GM12892 (cell line): ENCODE data around the gene TEX14.

Source experiments
- DNase-seq: peaks from one replicate; pipeline ENCODE4 v3.0.0; 2011; ENCODE audit not compliant: insufficient read length
- FAIRE-seq: peaks from 2 replicates; lab custom pipeline; 2011; peaks lifted over from hg19 to GRCh38; lab: Jason Lieb, UNC
- POLR2A ChIP-seq: IDR thresholded peaks from 2 replicates; pipeline ENCODE4 v1.6.1; 2011; ENCODE audit warnings: low read depth, low read length, control low read depth
- POLR2AphosphoS5 ChIP-seq: IDR thresholded peaks from 2 replicates; pipeline ENCODE4 v1.6.1; 2011; ENCODE audit warnings: low read depth, low read length, control low read depth
- TAF1 ChIP-seq: IDR thresholded peaks from 2 replicates; pipeline ENCODE4 v1.6.1; 2011; ENCODE audit warnings: low read depth, mild to moderate bottlenecking, control low read depth, low read length, borderline replicate concordance

The TEX14 gene

DNA sequence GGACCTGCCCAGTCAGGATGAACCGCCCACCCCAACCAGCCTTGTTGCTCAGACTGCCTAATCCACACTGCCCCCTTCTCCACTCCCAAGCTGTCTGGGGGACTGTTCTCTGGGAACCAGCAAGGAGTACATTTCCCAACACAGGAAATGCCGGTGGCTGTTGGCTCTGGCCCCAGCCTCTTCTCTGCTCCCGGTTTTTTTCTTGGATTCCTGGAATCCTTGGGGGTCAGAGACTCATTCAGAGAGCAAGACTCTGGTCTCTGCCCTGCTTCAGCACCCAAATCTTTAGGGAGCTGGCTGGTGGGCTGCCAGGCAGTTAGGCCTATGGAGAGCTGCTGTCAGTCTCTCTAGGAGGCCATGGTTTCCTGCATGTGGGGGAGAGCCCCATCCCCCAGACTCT lies 166.6 kb downstream of the TEX14 start:
- no peak for FAIRE-seq
- DNase-seq, result no peak
- TF ChIP-seq POLR2AphosphoS5, result no peak
- TF ChIP-seq TAF1, result no peak
- no peak for TF ChIP-seq POLR2A

DNA sequence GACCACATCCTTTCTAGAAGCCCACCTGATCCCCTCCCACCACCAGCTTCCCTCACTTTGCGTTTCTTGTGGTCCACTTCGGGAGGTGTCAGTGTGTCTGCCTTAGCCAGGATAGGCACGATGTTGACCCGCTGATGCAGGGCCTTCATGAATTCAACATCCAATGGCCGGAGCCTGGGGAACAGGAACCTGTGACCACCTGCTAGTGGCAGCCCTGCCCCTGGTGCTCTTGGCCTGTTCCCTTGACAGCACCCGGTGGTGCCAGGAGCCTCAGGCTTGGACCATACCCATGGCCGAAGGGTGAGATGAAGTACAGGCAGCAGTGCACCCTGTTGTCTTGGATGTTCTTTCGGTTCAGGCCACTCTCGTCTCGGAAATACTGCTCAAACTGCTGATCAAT lies 170.2 kb downstream of the TEX14 start:
- no peak for FAIRE-seq
- no peak for DNase-seq
- TF ChIP-seq TAF1, result no peak

DNA sequence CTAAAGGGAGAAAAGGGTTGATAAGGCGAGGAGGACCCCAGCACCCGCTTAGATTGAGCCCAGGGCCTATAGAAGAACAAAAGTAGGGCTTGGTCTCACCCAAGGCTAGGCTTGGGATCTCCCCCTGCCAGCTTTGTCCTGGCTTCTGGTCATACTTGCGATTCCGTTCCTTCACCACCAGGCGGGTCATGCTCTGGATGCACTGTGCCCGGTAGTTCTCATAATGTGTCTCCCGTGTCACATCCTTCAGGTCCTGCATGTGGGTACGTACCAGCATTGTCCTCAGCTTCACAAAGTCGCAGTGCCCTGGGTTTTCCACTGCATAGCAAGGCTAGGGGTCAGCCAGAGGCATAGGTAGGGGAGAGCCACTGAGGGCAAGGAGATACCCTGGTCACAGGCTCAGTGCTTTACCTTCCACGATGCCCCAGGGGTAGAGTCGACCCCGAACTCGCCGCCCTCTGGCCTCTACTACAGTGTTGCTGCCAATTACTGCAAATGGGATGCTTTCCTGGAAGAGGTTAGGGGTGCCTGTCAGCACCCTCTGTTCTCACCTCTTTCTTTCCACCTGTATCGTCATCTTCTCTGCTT lies 170.9 kb downstream of the TEX14 start:
- no peak for FAIRE-seq
- no peak for TF ChIP-seq POLR2AphosphoS5
- no peak for TF ChIP-seq POLR2A
- no peak for TF ChIP-seq TAF1
- no peak for DNase-seq

DNA sequence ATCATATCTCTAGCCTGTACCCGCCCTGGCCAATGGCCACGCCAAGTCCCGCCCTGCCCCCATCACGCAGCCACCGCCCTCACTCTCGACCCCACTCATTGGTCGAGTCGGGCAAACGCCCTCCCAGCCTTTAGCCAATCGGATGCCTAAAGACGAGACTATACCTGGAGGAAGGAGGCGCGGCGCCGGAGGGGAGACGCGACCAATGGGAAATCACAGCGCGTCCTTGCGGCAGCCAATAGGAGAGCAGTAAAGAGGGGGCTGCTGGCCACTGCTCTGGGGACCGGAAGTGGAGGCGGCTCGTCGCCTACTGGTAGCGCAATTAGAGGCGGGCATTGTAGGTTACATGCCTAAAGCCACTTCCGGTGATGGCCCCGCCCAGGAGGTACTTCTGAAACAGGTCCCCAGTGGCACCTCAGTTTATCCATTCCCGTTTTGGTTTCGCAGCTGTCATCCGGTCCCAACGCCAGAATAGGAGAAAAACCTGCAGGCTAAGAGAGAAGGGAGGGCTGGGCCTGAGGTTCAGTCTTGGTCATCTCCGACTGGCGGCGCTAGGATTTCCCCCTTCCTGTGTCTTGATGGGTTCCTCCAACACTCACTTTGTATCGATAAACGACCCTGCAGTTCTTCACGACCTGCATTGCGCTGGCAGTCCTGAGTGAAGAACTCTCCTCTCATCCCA lies 173.8 kb downstream of the TEX14 start:
- TF ChIP-seq POLR2AphosphoS5, result peak; percentile 25; the same call in 1 of the 2 replicates
- peak; percentile 22; the same call in 1 of the 2 replicates for TF ChIP-seq POLR2A
- peak; percentile 72; the same call in 1 of the 2 replicates for TF ChIP-seq TAF1
- FAIRE-seq (peak; percentile 96), DNase-seq (peak; percentile 96)

DNA sequence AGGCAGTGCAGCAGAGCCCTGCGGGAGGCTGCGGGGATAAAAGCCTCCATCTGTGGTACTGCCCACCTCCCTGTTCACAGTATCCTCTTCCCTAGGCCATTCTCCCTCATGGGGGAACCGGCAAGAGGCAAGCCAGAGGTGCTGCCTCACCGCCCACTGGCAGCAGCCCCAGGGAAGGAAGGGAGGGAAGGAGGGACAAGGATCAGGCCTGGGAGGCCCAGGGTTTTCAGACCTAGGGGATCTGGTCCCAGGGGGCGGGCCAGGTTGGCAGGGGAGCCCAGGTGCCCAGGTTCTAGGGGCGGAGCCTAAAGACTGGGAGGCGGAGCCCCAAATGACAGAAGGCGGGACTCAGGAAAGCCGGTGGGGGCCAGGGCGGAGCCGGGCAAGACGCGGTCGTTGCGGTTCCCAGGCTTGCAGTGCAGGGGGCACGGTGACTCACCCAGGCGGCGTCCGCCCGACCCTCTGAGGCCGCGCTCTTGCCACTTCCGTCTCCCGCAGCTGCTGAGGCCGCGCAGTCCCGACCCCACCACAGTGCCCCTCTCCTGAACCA lies 174.4 kb downstream of the TEX14 start:
- TF ChIP-seq POLR2A (peak; percentile 81), POLR2AphosphoS5 (peak; percentile 46; the same call in 1 of the 2 replicates), TAF1 (peak; percentile 39; the same call in 1 of the 2 replicates)
- FAIRE-seq, result no peak
- DNase-seq, result no peak

DNA sequence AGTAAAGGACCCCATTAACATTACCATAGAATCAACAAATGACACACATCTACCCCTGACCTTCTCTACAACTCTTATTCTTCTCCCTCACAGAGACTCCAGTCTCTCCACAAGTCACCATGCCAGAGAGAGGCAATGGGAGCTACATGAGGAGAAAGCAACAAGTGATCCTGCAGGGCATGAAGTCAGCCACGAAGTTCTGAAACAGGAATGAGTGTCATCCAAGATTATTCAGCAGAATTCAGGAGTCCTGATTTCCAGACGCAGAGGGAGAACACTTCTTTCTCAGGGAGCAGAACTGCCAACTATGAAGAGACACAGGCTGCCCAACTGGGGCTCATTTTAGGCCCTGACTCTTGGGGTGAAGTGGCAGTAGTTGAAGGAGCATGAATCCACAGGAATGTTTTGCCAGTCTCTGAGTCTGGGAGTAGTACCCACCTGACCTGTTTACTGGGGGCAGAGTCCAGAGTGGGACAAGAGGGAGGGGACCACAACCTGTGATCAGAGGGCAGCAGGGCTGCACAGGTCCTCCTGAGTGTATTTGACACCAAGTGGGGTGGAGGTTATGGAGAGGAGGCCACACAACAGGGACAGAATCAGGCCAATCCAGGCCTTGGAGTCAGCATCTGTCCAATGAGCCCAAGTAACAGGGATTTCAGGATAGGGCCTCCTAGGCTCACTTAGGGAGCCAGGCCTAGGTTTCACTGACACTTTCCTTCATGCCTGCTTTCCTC lies 175.0 kb downstream of the TEX14 start:
- no peak for DNase-seq
- TF ChIP-seq POLR2AphosphoS5, result no peak
- TF ChIP-seq POLR2A, result no peak
- TF ChIP-seq TAF1, result no peak

DNA sequence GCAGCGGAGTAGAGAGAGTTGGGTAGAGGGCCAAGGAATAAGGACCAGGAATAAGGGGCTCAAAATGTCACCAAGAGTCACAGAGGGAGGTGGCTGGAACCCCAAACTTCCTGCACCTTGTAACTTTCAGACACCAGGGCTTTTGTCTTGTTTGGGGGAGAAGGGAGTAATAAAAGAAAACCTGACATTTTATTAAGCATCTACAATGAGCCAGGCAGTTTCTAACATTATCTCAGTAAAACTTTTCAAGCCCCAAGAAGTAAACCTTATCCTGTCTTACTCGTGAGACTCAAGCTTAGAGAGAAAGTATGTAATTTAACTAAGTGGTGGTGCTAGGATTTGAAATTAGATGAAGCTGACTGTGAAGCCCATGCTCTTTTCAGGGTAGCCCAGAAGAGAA lies 176.6 kb downstream of the TEX14 start:
- FAIRE-seq, result no peak
- TF ChIP-seq POLR2AphosphoS5 (no peak), POLR2A (no peak), TAF1 (no peak)

More for the DNA sequence above, 175.0 kb downstream of the TEX14 start:
- FAIRE-seq, result no peak

DNA sequence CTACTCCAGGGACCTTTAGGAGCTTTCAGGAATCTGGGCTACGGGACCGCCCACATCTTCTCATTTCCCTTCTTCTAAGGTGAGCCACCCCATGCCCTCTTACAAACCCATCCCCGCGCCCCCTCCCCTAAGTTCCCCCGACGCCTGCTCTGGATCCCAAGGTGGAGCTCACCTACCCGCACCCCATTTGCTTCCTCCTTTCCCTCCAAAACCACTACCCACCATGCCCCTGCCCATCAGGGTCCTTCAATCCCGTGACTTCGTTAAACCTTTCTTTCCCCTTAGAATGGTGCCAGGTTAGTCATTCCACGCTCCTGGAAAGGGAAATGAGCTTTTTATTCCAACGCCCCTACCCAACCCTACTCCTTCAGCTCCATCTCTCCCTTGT lies 177.1 kb downstream of the TEX14 start:
- no peak for DNase-seq
- FAIRE-seq, result no peak
- TF ChIP-seq TAF1 (no peak), POLR2A (no peak), POLR2AphosphoS5 (no peak)

More for the DNA sequence above, 176.6 kb downstream of the TEX14 start:
- no peak for DNase-seq

DNA sequence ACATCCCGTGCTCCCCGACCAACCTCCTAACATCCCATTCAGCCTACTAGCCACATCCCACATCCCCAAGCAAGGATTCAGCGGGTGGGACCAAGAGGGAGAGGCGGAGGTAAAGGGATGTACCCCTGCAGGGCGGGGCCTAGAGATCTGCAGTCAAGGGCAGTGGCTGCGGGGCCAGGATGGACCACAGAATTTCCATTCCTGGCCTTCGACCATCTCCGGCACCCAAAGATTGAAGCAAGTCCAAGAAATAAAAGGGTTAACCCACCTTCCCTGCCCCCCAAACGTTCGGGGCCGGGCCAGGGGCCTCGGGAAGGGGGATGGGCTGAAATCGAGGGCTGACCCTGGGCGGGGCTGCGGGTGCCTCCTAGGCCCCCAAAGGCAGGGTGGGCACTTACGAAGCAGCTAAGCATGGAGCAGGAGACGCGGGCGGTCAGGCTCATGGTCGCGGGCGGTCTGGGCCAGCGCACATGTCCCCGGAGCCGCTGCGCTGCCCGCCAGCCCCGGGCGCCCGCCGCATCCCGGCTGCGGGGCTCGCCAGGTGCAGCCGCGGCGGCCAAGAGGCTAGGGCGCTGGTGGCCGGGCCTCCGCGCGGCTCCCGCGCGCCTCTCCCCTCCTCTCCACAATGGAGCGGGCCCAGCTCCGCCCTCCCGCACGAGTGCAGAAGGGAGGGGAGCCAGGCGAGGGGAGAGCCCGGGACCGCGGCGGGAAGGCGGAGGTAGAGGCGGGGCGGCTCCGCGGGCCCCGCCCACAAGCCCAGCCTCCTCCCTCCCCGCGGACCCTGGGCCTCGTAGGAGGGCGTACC lies 177.7 kb downstream of the TEX14 start, which contains the start of gene MTMR4:
MTMR4 (minus strand) TSS at position 674 of the 805 bp plus-strand sequence; CDS start at position 443, 231 bp downstream.
- TF ChIP-seq POLR2AphosphoS5 (no peak), POLR2A (peak; percentile 44; the same call in 1 of the 2 replicates), TAF1 (no peak)
- FAIRE-seq (peak; percentile 48), DNase-seq (peak; percentile 86)

DNA sequence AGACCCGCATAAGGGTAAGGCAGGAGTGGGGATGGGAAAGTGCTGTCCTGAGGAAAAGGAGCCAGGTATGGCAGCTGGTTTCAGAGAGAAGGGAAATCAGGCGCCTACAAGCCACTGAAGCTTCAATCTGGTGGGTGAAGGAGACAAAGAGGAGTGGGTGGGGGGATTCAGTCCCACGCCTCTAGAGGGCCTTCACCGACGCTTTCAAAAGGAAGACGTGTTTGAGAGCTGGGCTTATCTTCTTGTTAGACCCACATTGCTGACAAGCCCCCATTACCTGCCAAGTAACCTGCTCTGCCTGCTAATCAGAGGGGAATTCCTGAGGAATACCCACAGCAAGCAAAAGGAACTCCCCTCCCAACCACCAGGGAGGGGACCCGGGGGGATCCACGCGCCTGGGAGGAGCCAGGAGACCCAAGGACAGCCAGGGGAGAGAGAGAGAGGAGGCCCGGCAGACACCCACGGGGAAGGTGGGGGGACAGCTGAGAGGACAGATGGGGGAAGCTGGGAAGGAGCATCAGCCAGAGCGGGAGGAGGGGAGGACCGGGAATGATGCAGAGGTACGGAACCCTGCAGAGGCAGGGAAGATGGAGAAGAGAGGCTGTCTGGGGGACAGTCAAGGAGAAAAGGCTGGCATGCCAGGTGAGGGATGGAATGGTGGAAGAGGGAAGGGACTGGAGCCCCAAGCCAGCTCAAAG lies 178.4 kb downstream of the TEX14 start:
- TF ChIP-seq TAF1 (peak; percentile 50; the same call in 1 of the 2 replicates), POLR2A (0 out of 2 replicates have a peak, but pooled peaks have one; percentile 56), POLR2AphosphoS5 (peak; percentile 35; the same call in 1 of the 2 replicates)
- no peak for DNase-seq
- peak; percentile 51 for FAIRE-seq

DNA sequence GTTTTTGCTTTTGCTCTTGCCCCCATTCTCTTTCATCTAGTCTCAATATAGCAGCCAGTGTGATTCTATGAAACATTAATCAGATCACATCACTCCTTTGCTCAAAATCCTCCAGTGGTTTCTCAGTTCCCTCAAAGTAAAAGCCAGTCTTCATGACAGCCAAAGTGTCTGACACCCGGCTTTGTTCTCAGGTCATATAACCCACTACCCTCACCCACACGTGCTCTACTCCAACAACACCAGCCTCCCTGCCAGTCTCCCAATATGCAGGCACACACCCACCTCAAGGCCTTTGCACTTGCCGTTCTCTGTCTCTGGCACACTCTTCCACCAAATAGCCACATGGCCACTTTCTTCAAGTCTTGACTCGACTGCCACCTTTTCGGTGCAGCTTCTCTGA lies 181.8 kb downstream of the TEX14 start:
- FAIRE-seq, result no peak
- no peak for DNase-seq
- no peak for TF ChIP-seq POLR2AphosphoS5
- no peak for TF ChIP-seq TAF1
- no peak for TF ChIP-seq POLR2A
